OCI-LY7 (cell line): Measurements from ENCODE around the gene IKBKE.

Experiments used
- EZH2phosphoT487 ChIP-seq: fragments of 200-600 bp; sonication (generic); IDR thresholded peaks from 2 replicates; pipeline ENCODE4 v1.6.1; 2018; ENCODE audit warnings: low read depth, borderline replicate concordance, mild to moderate bottlenecking, mixed run types, antibody characterized with exemption, low read length, moderate library complexity, mixed read lengths
- TF ChIP-seq, protein P1 (sequence below): fragments of 200-600 bp; sonication (generic); conservative IDR thresholded peaks from 2 replicates; pipeline ENCODE4 v1.5.1; 2014; ENCODE audit warnings: mild to moderate bottlenecking, antibody characterized with exemption, low read length, moderate library complexity, mixed read lengths

DNA sequence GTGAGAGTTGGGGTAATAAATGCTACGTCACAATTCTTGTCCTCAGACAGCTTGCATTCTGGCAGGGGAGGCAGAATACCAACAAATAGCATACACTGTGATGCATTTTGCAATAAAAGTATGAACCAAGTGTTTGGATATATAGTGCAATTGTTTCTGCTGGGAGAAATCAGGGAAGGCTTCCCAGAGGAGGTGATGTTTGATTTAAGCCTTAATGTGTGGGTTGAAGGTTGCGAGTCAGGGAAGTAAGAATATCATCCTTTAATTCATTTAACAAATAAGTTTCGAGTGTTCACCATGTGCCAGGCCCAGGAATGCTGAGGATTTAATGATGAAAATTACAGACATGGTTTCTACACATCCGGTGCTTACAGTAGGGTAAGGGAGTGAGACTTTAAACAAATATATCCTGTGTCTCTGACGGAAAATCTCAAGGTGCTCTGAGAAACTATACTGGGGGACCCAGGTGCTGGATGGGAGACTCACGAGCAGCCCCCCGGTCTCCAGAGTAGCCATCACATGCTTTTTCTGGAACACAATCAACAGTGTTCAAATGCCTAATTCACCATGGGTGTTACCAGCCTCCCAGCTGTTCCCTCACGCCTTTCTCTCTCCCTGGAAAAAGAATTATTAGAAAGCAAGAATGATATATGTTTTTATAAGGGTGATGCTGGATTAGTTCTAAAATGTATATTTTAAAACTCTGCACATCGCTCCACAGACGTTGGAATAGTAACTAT is 68.8 kb downstream of the IKBKE start:
- TF ChIP-seq, protein P1, sequence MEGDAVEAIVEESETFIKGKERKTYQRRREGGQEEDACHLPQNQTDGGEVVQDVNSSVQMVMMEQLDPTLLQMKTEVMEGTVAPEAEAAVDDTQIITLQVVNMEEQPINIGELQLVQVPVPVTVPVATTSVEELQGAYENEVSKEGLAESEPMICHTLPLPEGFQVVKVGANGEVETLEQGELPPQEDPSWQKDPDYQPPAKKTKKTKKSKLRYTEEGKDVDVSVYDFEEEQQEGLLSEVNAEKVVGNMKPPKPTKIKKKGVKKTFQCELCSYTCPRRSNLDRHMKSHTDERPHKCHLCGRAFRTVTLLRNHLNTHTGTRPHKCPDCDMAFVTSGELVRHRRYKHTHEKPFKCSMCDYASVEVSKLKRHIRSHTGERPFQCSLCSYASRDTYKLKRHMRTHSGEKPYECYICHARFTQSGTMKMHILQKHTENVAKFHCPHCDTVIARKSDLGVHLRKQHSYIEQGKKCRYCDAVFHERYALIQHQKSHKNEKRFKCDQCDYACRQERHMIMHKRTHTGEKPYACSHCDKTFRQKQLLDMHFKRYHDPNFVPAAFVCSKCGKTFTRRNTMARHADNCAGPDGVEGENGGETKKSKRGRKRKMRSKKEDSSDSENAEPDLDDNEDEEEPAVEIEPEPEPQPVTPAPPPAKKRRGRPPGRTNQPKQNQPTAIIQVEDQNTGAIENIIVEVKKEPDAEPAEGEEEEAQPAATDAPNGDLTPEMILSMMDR = no peak
- TF ChIP-seq EZH2phosphoT487 = no peak
